ENCODE measurements around the gene NTM.

- TF ChIP-seq, protein P1, sequence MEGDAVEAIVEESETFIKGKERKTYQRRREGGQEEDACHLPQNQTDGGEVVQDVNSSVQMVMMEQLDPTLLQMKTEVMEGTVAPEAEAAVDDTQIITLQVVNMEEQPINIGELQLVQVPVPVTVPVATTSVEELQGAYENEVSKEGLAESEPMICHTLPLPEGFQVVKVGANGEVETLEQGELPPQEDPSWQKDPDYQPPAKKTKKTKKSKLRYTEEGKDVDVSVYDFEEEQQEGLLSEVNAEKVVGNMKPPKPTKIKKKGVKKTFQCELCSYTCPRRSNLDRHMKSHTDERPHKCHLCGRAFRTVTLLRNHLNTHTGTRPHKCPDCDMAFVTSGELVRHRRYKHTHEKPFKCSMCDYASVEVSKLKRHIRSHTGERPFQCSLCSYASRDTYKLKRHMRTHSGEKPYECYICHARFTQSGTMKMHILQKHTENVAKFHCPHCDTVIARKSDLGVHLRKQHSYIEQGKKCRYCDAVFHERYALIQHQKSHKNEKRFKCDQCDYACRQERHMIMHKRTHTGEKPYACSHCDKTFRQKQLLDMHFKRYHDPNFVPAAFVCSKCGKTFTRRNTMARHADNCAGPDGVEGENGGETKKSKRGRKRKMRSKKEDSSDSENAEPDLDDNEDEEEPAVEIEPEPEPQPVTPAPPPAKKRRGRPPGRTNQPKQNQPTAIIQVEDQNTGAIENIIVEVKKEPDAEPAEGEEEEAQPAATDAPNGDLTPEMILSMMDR (IDR thresholded peaks at IDR 0.05): no peak
- no peak for TF ChIP-seq POLR2A (IDR thresholded peaks at IDR 0.05)
- no peak for TF ChIP-seq POLR2AphosphoS5 (IDR thresholded peaks at IDR 0.05)
Measured at GRCh38 chr11:132037956-132038355, 667.5 kb downstream of the NTM start.
